Embryonic facial prominence (tissue), 1 donor: ENCODE results near the gene KLHL29.

Experiments
- DNase-seq: peaks from one replicate; pipeline ENCODE4 v3.0.0-alpha.2; 2016; ENCODE audit errors: extremely low spot score

The KLHL29 gene

GRCh38 chr2:23449413-23449812, 64.4 kb downstream of the KLHL29 start:
- DNase-seq, result no peak

GRCh38 chr2:23449831-23450331, 64.9 kb downstream of the KLHL29 start:
- DNase-seq, result no peak

- no peak for DNase-seq
Observed at GRCh38 chr2:23452372-23452771, 67.4 kb downstream of the KLHL29 start.

GRCh38 chr2:23452853-23453420, 68.0 kb downstream of the KLHL29 start:
- DNase-seq, result no peak

GRCh38 chr2:23453432-23453831, 68.5 kb downstream of the KLHL29 start:
- no peak for DNase-seq

- DNase-seq, result no peak
Observed at GRCh38 chr2:23453836-23454460, 69.0 kb downstream of the KLHL29 start.

- DNase-seq, result no peak
Observed at GRCh38 chr2:23454501-23455120, 69.6 kb downstream of the KLHL29 start.

GRCh38 chr2:23456396-23456795, 71.4 kb downstream of the KLHL29 start:
- no peak for DNase-seq

GRCh38 chr2:23456881-23457760, 72.1 kb downstream of the KLHL29 start:
- DNase-seq, result no peak

- no peak for DNase-seq
Observed at GRCh38 chr2:23457990-23458682, 73.2 kb downstream of the KLHL29 start.

- DNase-seq, result no peak
Observed at GRCh38 chr2:23459032-23459431, 74.1 kb downstream of the KLHL29 start.

GRCh38 chr2:23460228-23460627, 75.2 kb downstream of the KLHL29 start:
- no peak for DNase-seq

GRCh38 chr2:23460993-23461392, 76.0 kb downstream of the KLHL29 start:
- DNase-seq, result no peak

- no peak for DNase-seq
Observed at GRCh38 chr2:23464156-23464555, 79.2 kb downstream of the KLHL29 start.

GRCh38 chr2:23464905-23465537, 80.0 kb downstream of the KLHL29 start:
- DNase-seq, result no peak

- no peak for DNase-seq
Observed at GRCh38 chr2:23465936-23466335, 81.0 kb downstream of the KLHL29 start.

GRCh38 chr2:23467618-23468017, 82.6 kb downstream of the KLHL29 start:
- no peak for DNase-seq

GRCh38 chr2:23468474-23469141, 83.6 kb downstream of the KLHL29 start:
- no peak for DNase-seq

- DNase-seq, result no peak
Observed at GRCh38 chr2:23469142-23469540, 84.2 kb downstream of the KLHL29 start.

GRCh38 chr2:23475036-23475435, 90.1 kb downstream of the KLHL29 start:
- no peak for DNase-seq

- DNase-seq, result no peak
Observed at GRCh38 chr2:23475473-23475872, 90.5 kb downstream of the KLHL29 start.
